H9 (cell line): ENCODE measurements around the gene IL6R. TPM values are rescaled to one million over a fixed set of nuclear protein-coding genes. Genes with fewer than 3 reads are reported as not detected.

Experiments
- DNase-seq: peaks from one replicate; pipeline ENCODE4 v3.0.0-alpha.2; 2017
- H2AFZ ChIP-seq: one replicate; pipeline ENCODE4 v1.6.1; 2013; ENCODE audit warnings: mild to moderate bottlenecking, low read length, control low read depth, moderate library complexity
- H2AK5ac ChIP-seq: 2 replicates; pipeline ENCODE4 v1.6.1; 2013; ENCODE audit warnings: low read length, control low read depth, mixed read lengths; ENCODE audit not compliant: insufficient read length
- H2BK120ac ChIP-seq: one replicate; pipeline ENCODE4 v1.6.1; 2013; ENCODE audit warnings: low read depth, mild to moderate bottlenecking, low read length, control low read depth, inconsistent platforms; ENCODE audit not compliant: poor library complexity, severe bottlenecking
- H2BK12ac ChIP-seq: 2 replicates; pipeline ENCODE4 v1.6.1; 2013; ENCODE audit warnings: low read length, control low read depth, mixed read lengths, low read depth; ENCODE audit not compliant: insufficient read length
- H2BK15ac ChIP-seq: 2 replicates; pipeline ENCODE4 v1.6.1; 2013; ENCODE audit warnings: low read depth, low read length, control low read depth
- H2BK20ac ChIP-seq: one replicate; pipeline ENCODE4 v1.6.1; 2013; ENCODE audit warnings: low read depth, mild to moderate bottlenecking, low read length, control low read depth, inconsistent platforms; ENCODE audit not compliant: poor library complexity, severe bottlenecking
- H2BK5ac ChIP-seq: 2 replicates; pipeline ENCODE4 v1.6.1; 2013; ENCODE audit warnings: low read length, control low read depth, mixed read lengths; ENCODE audit not compliant: insufficient read length
- H3K14ac ChIP-seq: 2 replicates; pipeline ENCODE4 v1.6.1; 2013; ENCODE audit warnings: low read length, control low read depth; ENCODE audit not compliant: insufficient read depth
- H3K18ac ChIP-seq: 2 replicates; pipeline ENCODE4 v1.6.1; 2013; ENCODE audit warnings: low read depth, mild to moderate bottlenecking, mixed read lengths, low read length, control low read depth; ENCODE audit not compliant: insufficient read length
- H3K23ac ChIP-seq: 2 replicates; pipeline ENCODE4 v1.6.1; 2013; ENCODE audit warnings: low read length, control low read depth, mixed read lengths, low read depth; ENCODE audit not compliant: insufficient read length
- H3K23me2 ChIP-seq: 2 replicates; pipeline ENCODE4 v1.6.1; 2013; ENCODE audit warnings: low read depth, mild to moderate bottlenecking, mixed read lengths, low read length, control low read depth; ENCODE audit not compliant: insufficient read length, poor library complexity, severe bottlenecking
- H3K27ac ChIP-seq: 2 replicates; pipeline ENCODE4 v1.5.1; 2013; ENCODE audit warnings: low read length, control low read depth, mixed read lengths, low read depth; ENCODE audit not compliant: insufficient read length
- H3K27me3 ChIP-seq: 2 replicates; pipeline ENCODE4 v1.6.1; 2013; ENCODE audit warnings: low read length, control low read depth, inconsistent platforms; ENCODE audit not compliant: insufficient read depth
- H3K4ac ChIP-seq: 2 replicates; pipeline ENCODE4 v1.6.1; 2013; ENCODE audit warnings: low read depth, mild to moderate bottlenecking, control low read depth, inconsistent platforms, low read length, moderate library complexity
- H3K4me1 ChIP-seq: 2 replicates; pipeline ENCODE4 v1.6.1; 2013; ENCODE audit warnings: low read length, control low read depth, inconsistent platforms; ENCODE audit not compliant: insufficient read depth
- H3K4me2 ChIP-seq: 2 replicates; pipeline ENCODE4 v1.6.1; 2013; ENCODE audit warnings: low read length, control low read depth, mixed read lengths; ENCODE audit not compliant: insufficient read length, insufficient read depth
- H3K56ac ChIP-seq: 2 replicates; pipeline ENCODE4 v1.6.1; 2013; ENCODE audit warnings: low read depth, mild to moderate bottlenecking, mixed read lengths, low read length, control low read depth; ENCODE audit not compliant: insufficient read length
- H3K79me1 ChIP-seq: 2 replicates; pipeline ENCODE4 v1.6.1; 2013; ENCODE audit warnings: low read depth, mild to moderate bottlenecking, moderate library complexity, low read length, control low read depth, inconsistent platforms; ENCODE audit not compliant: insufficient read depth, poor library complexity, severe bottlenecking
- H3K79me2 ChIP-seq: 2 replicates; pipeline ENCODE4 v1.6.1; 2013; ENCODE audit warnings: low read length, control low read depth, inconsistent platforms; ENCODE audit not compliant: insufficient read depth
- H3K9ac ChIP-seq: 2 replicates; pipeline ENCODE4 v1.6.1; 2013; ENCODE audit warnings: low read length, control low read depth, mixed read lengths; ENCODE audit not compliant: insufficient read length; ENCODE audit errors: extremely low read depth
- H3K9me3 ChIP-seq: one replicate; pipeline ENCODE4 v1.6.1; 2013; ENCODE audit warnings: low read depth, low read length, inconsistent platforms; ENCODE audit not compliant: control insufficient read depth
- H3T11ph ChIP-seq: one replicate; pipeline ENCODE4 v1.6.1; 2013; ENCODE audit warnings: mild to moderate bottlenecking, low read length, control low read depth, inconsistent platforms
- H4K20me1 ChIP-seq: one replicate; pipeline ENCODE4 v1.6.1; 2013; ENCODE audit not compliant: control insufficient read depth, insufficient read length, insufficient read depth
- H4K5ac ChIP-seq: 2 replicates; pipeline ENCODE4 v1.6.1; 2013; ENCODE audit warnings: low read depth, mild to moderate bottlenecking, mixed read lengths, low read length, control low read depth; ENCODE audit not compliant: insufficient read length
- H4K8ac ChIP-seq: replicated peaks from 2 replicates; pipeline ENCODE4 v1.6.1; 2013; ENCODE audit warnings: low read length, control low read depth, mixed read lengths, low read depth; ENCODE audit not compliant: insufficient read length
- H4K91ac ChIP-seq: 2 replicates; pipeline ENCODE4 v1.6.1; 2013; ENCODE audit warnings: low read depth, mild to moderate bottlenecking, moderate library complexity, mixed read lengths, low read length, control low read depth; ENCODE audit not compliant: insufficient read length
- H3K27ac Mint-ChIP-seq, 3 experiments: 2 replicates in 2 of 3; 3 replicates in 1 of 3; pipeline ENCODE4 v1.8.0; 2020 to 2021; ENCODE audit warnings: mixed read lengths in 3 of 3, mild to moderate bottlenecking in 1 of 3, moderate library complexity in 1 of 3
- H3K27me3 Mint-ChIP-seq: 2 replicates; pipeline ENCODE4 v1.8.0; 2021; ENCODE audit warnings: low read depth, mild to moderate bottlenecking, moderate library complexity, mixed read lengths
- H3K36me3 Mint-ChIP-seq, 3 experiments: 2 replicates in 2 of 3; 3 replicates in 1 of 3; pipeline ENCODE4 v1.8.0; 2020 to 2021; ENCODE audit warnings: low read depth in 3 of 3, mixed read lengths in 3 of 3; ENCODE audit not compliant: insufficient read depth in 1 of 3
- H3K4me1 Mint-ChIP-seq, 2 experiments: 2 replicates each; pipeline ENCODE4 v1.8.0; 2020; ENCODE audit warnings: mixed read lengths in 2 of 2
- H3K4me3 Mint-ChIP-seq, 2 experiments: 2 replicates in 1 of 2; 3 replicates in 1 of 2; pipeline ENCODE4 v1.8.0; 2020 to 2021; ENCODE audit warnings: mild to moderate bottlenecking in 2 of 2, mixed read lengths in 2 of 2, moderate library complexity in 1 of 2
- H3K9me3 Mint-ChIP-seq, 2 experiments: 2 replicates in 1 of 2; 3 replicates in 1 of 2; pipeline ENCODE4 v1.8.0; 2020; ENCODE audit warnings: mild to moderate bottlenecking in 2 of 2, mixed read lengths in 2 of 2, moderate library complexity in 1 of 2
- CTCF ChIP-seq: fragments of 200-600 bp; sonication (generic); conservative IDR thresholded peaks from 3 replicates; pipeline ENCODE4 v1.8.0; 2021; ENCODE audit warnings: antibody characterized with exemption, mild to moderate bottlenecking
- WGBS: extraction: QIAGEN DNeasy Blood & Tissue Kit; methylation state at CpG from one replicate; pipeline ENCODE4 v1.1.7; 2013; ENCODE audit warnings: missing lambda C conversion rate, low lambda C conversion rate, mixed read lengths; ENCODE audit not compliant: insufficient read length; ENCODE audit errors: extremely low coverage; 5-methylcytosine and 5-hydroxymethylcytosine counted together
- total RNA-seq: library from RNA; stranded (reverse); gene quantifications from 2 replicates; pipeline ENCODE4 v1.2.1, GENCODE V29; 2021

The IL6R gene
- total RNA-seq, 1 experiment from 2014 or later: 1.7 TPM

- Mint-ChIP-seq H3K36me3 (no peaks in the 10 kb centered on the region; a peak in 1 of 7 replicates), H3K4me1 (peaks cover 28 to 33% of the 10 kb centered on the region in 2 experiments), H3K4me3 (no peak overlapping the region; a peak in 1 of 5 replicates), H3K9me3 (no peaks in the 10 kb centered on the region), H3K27ac (no peak overlapping the region), H3K27me3 (peaks cover 48% of the 10 kb centered on the region)
- H2BK5ac ChIP-seq: no peak overlapping the region
- H2BK15ac ChIP-seq: no peak overlapping the region
- H4K8ac ChIP-seq: no peak overlapping the region
- no peak overlapping the region for H3T11ph ChIP-seq
- no peaks in the 10 kb centered on the region; the same call in 1 of the 2 replicates for H3K4me1 ChIP-seq
- H3K79me1 ChIP-seq: no peaks in the 10 kb centered on the region
- no peak overlapping the region for H2AK5ac ChIP-seq
- H3K27ac ChIP-seq: no peak overlapping the region
- H3K18ac ChIP-seq: no peak overlapping the region
- H2BK20ac ChIP-seq: no peak overlapping the region
- H3K23ac ChIP-seq: no peak overlapping the region
- peaks cover 11% of the 10 kb centered on the region for H3K23me2 ChIP-seq
- no peak overlapping the region for H3K4me2 ChIP-seq
- H2BK12ac ChIP-seq: no peak overlapping the region
- no peak for TF ChIP-seq CTCF
- DNase-seq: no peak
- H3K27me3 ChIP-seq: peaks cover 6% of the 10 kb centered on the region; the same call in 1 of the 2 replicates
- no peak overlapping the region for H3K14ac ChIP-seq
- WGBS: no CpG with 5 or more reads among the region's 8 CpGs
- H2BK120ac ChIP-seq: no peak overlapping the region
- H4K91ac ChIP-seq: no peak overlapping the region
- no peak overlapping the region for H2AFZ ChIP-seq
- no peak overlapping the region for H3K56ac ChIP-seq
- H3K9ac ChIP-seq: no peak overlapping the region
- H3K79me2 ChIP-seq: no peaks in the 10 kb centered on the region
- no peaks in the 10 kb centered on the region for H4K20me1 ChIP-seq
- H3K9me3 ChIP-seq: no peaks in the 10 kb centered on the region
- H3K4ac ChIP-seq: no peak overlapping the region
- no peak overlapping the region for H4K5ac ChIP-seq
Measured at GRCh38 chr1:154403261-154403943, 1.7 kb upstream of the IL6R start.
